Mucosa of descending colon (tissue), 3 donors: ENCODE measurements around the gene STX18. TPM values are rescaled to one million over a fixed set of nuclear protein-coding genes. Genes with fewer than 3 reads are reported as not detected.
A peak's percentile ranks its signal among the peaks of the same experiment; 100 is the strongest.
"Not testable (repeated sequence)": the region's sequence is repeated elsewhere in the genome, so short reads cannot be mapped to it uniquely, and the experiment has no call there.

ENCODE experiments used
- ATAC-seq: fragments of 200-7000 bp; cut with Tn5 transposase; one replicate; pipeline ENCODE4 v1.9.1; 2020; ENCODE audit warnings: mild to moderate bottlenecking, moderate library complexity
- DNase-seq, 3 donors: peaks; one replicate each; pipeline ENCODE4 v3.0.0-alpha.2; 2020
- H3K36me3 ChIP-seq: fragments of 200-600 bp; one replicate; pipeline ENCODE4 v1.8.0; 2021; ENCODE audit warnings: low read depth, mild to moderate bottlenecking
- H3K4me1 ChIP-seq: fragments of 200-600 bp; one replicate; pipeline ENCODE4 v1.8.0; 2021; ENCODE audit warnings: low read depth, mild to moderate bottlenecking
- H3K4me3 ChIP-seq: fragments of 200-600 bp; one replicate; pipeline ENCODE4 v1.8.0; 2021; ENCODE audit warnings: mild to moderate bottlenecking
- H3K9me3 ChIP-seq: fragments of 200-600 bp; one replicate; pipeline ENCODE4 v1.8.0; 2021; ENCODE audit warnings: mild to moderate bottlenecking
- CTCF ChIP-seq: fragments of 200-600 bp; IDR thresholded peaks from one replicate; pipeline ENCODE4 v1.8.0; 2022; ENCODE audit warnings: antibody characterized with exemption, mild to moderate bottlenecking
- intact Hi-C, 2 donors: fragments of 100-400 bp; cut with DNase I in 1 of 2; cut with micrococcal nuclease in 1 of 2; formaldehyde crosslinking; loops; one replicate each; pipeline versions ENCODE4 v1.11.0 to v1.11.1; 2022; cut with DNase I, micrococcal nuclease
- total RNA-seq, 3 donors: library from RNA; stranded (reverse); fragmentation: NEBNext Ultra II Directional in 2 of 3; extraction: Animal tissue kit (Norgen Biotek cat#: 25700) in 2 of 3; gene quantifications; one replicate each; pipeline versions ENCODE4 v1.2.1 to v1.2.4, GENCODE V29; 2021 to 2023
- donor health status: DM: no; HTN: no; CAD: no; lungs with moderate emphysema.
- donor health status: DM: no; HTN: no; CAD: no.
- donor health status: DM: no; HTN: yes; CAD: no.

The STX18 gene
- total RNA-seq, 3 donors from 2014 or later: 33.1 to 43.3 (median 36.3) TPM

- Histone ChIP-seq H3K4me1 (no peaks in the 10 kb centered on the region), H3K9me3 (no peaks in the 10 kb centered on the region)
- intact Hi-C loops: no loop called here
These were observed 29.6 kb downstream of the STX18 start for GRCh38 chr4:4512282-4512681.

GRCh38 chr4:4510641-4511040 is 31.2 kb downstream of the STX18 start:
- H3K36me3 ChIP-seq, H3K4me3 ChIP-seq, DNase-seq, H3K9me3 ChIP-seq, intact Hi-C loops, H3K4me1 ChIP-seq, ATAC-seq: not testable (repeated sequence)

More at GRCh38 chr4:4512282-4512681, 29.6 kb downstream of the STX18 start:
- ATAC-seq: peak; percentile 22
- DNase-seq: no peak
- no peak for TF ChIP-seq CTCF
- Histone ChIP-seq H3K36me3 (no peaks in the 10 kb centered on the region), H3K4me3 (no peak overlapping the region)

DNA sequence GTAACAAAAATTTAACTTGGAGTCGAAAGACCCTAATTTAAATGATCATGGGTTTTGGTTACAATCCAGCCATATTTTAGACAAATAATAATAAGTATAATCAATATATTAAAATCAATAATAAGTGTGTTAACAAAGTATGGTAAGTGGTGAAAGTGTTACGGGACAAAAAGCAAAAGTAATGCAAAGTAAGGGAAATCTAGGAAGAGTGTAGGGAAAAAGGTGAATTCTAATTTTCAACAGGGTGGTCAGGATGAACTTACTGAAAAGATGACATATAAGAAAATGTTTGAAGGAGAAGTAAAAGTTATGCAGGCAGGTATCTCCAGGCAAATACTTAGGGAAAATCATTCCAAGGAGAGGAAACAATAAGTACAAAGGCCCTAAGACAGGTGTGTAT is 32.3 kb downstream of the STX18 start:
- Histone ChIP-seq H3K9me3 (no peaks in the 10 kb centered on the region), H3K4me3 (no peak overlapping the region), H3K4me1 (no peaks in the 10 kb centered on the region), H3K36me3 (no peaks in the 10 kb centered on the region)
- TF ChIP-seq CTCF: no peak
- no peak for DNase-seq
- intact Hi-C loops: no loop called here
- ATAC-seq: no peak

- TF ChIP-seq CTCF: no peak
- Histone ChIP-seq H3K9me3 (no peaks in the 10 kb centered on the region), H3K4me1 (no peaks in the 10 kb centered on the region), H3K4me3 (no peak overlapping the region), H3K36me3 (no peaks in the 10 kb centered on the region)
- DNase-seq: no peak
- no peak for ATAC-seq
- intact Hi-C loops: no loop called here
These were observed 33.9 kb downstream of the STX18 start for GRCh38 chr4:4507923-4508322.

GRCh38 chr4:4507403-4507802 is 34.4 kb downstream of the STX18 start:
- no peaks in the 10 kb centered on the region for H3K36me3 ChIP-seq
- ATAC-seq (no peak), DNase-seq (no peak)
- no peak overlapping the region for H3K4me3 ChIP-seq
- intact Hi-C loops: no loop called here
- H3K9me3 ChIP-seq: no peaks in the 10 kb centered on the region
- H3K4me1 ChIP-seq: no peaks in the 10 kb centered on the region
- no peak for TF ChIP-seq CTCF

GRCh38 chr4:4506961-4507360 is 34.9 kb downstream of the STX18 start:
- intact Hi-C loops: no loop called here
- Histone ChIP-seq H3K36me3 (no peaks in the 10 kb centered on the region), H3K4me1 (no peaks in the 10 kb centered on the region), H3K4me3 (no peak overlapping the region), H3K9me3 (no peaks in the 10 kb centered on the region)
- no peak for TF ChIP-seq CTCF
- peak; percentile 92 for ATAC-seq
- peak in 1 of 3 donors; percentile 59 for DNase-seq

DNA sequence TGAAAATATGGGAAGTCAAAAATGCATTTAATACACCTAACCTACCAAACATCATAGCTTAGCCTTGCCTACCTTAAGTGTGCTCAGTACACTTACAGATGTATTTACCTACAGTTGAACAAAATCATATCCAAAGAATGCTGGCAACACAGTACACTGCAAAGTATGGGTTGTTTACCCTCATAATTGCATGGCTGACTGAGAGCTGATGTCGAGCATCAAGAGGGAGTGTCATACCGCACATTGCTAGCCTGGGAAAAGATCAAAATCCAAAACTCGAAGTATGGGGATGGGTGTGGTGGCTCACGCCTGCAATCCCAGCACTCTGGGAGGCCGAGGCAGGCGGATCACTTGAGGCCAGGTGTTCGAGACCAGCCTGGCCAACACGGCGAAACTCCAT is 36.6 kb downstream of the STX18 start:
- H3K36me3 ChIP-seq, H3K4me3 ChIP-seq, H3K9me3 ChIP-seq, H3K4me1 ChIP-seq, ATAC-seq, intact Hi-C loops: not testable (repeated sequence)
- DNase-seq: peak in 1 of 3 donors; percentile 19
